ENCODE data around the gene CEP131. TPM values are rescaled to one million over a fixed set of nuclear protein-coding genes. Genes with fewer than 3 reads are reported as not detected.

The CEP131 gene
- total and polyA plus RNA-seq, 2 of the 8 experiments (the other 6 are each of a cell fraction or from before 2014, with no cell fraction given) = 5.9 to 23.2 TPM

- no peak for TF ChIP-seq CHD2 (IDR thresholded peaks at IDR 0.05; ENCODE audit: low read length)
- no peak for TF ChIP-seq CHD7 (IDR thresholded peaks at IDR 0.05; ENCODE audit: insufficient replicate concordance, low read length)
- TF ChIP-seq RFX5 (IDR thresholded peaks at IDR 0.05; ENCODE audit: borderline replicate concordance, low read depth, low read length) = no peak
- TF ChIP-seq YY1 (IDR thresholded peaks at IDR 0.05; ENCODE audit: low read depth, low read length) = no peak
- TF ChIP-seq ATF3 (IDR thresholded peaks at IDR 0.05; ENCODE audit: insufficient read depth, low read depth, low read length) = no peak
- TF ChIP-seq NRF1 (IDR thresholded peaks at IDR 0.05; ENCODE audit: low read depth, low read length) = no peak
Observed at GRCh38 chr17:81251094-81251708, 28.4 kb upstream of the CEP131 start (continued).

Data from H1 (cell line).